ENCODE results near the gene PAK5. TPM values are rescaled to one million over a fixed set of nuclear protein-coding genes. Genes with fewer than 3 reads are reported as not detected.

PAK5 gene
- total and polyA plus RNA-seq, 9 of the 15 experiments (the other 6 are each of a cell fraction or from before 2014, with no cell fraction given): not detected

- POLR2A ChIA-PET: no interaction called here
- intact Hi-C loops (cut with micrococcal nuclease): no loop called here
These were observed 68.9 kb downstream of the PAK5 start for GRCh38 chr20:9769954-9770353.

GRCh38 chr20:9761476-9761875 lies 77.4 kb downstream of the PAK5 start:
- no peak for TF ChIP-seq DPF2 (IDR thresholded peaks at IDR 0.05)
- peak; percentile 56 for TF ChIP-seq RBM25 (IDR thresholded peaks at IDR 0.05; ENCODE audit: low read depth, low read length, severe bottlenecking)
- no peak for TF ChIP-seq ZNF146 (CRISPR knock-in tag; IDR thresholded peaks at IDR 0.05; ENCODE audit: unreplicated experiment)
- no peaks in the 10 kb centered on the region for H3K9me1 ChIP-seq (ENCODE audit: control insufficient read depth, insufficient read depth, low read length)
- no peak overlapping the region for H3K4me2 ChIP-seq (ENCODE audit: insufficient read depth, low read length)
- no peaks in the 10 kb centered on the region for H3K36me3 ChIP-seq (ENCODE audit: control insufficient read depth, insufficient read depth, low read length)
- H2AFZ ChIP-seq (ENCODE audit: low read depth, low read length): no peak overlapping the region
- in situ Hi-C loops (cut with MboI): no loop called here
- no peak for DNase-seq (ENCODE audit: extremely low read depth in 1 of 4, low spot score in 3 of 4)
- intact Hi-C loops (cut with micrococcal nuclease): no loop called here
- H3K79me2 ChIP-seq (ENCODE audit: control insufficient read depth, insufficient read depth, low read length): no peaks in the 10 kb centered on the region
- no peak for ATAC-seq
- ChIA-PET CTCF (ENCODE audit: low intra/inter-chr PET ratio) (no interaction called here), POLR2A (no interaction called here)
- no peak for FAIRE-seq
- no peak overlapping the region for H3K9ac ChIP-seq (ENCODE audit: insufficient read depth in 1 of 2, low read depth in 2 of 2, low read length in 2 of 2)
- BruUV-seq (replicated peaks): no TSS peak
- no peak overlapping the region for H3K27ac ChIP-seq (ENCODE audit: extremely low read depth, low read depth, low read length)
- H3K27me3 ChIP-seq (ENCODE audit: control insufficient read depth in 2 of 2, insufficient read depth in 2 of 2, low read length in 2 of 2): no peaks in the 10 kb centered on the region
- no peaks in the 10 kb centered on the region for H3K9me3 ChIP-seq (replicated peaks; ENCODE audit: control insufficient read depth, insufficient read depth, low read depth, low read length)
- no peak overlapping the region for H3K4me3 ChIP-seq
- H3K4me1 ChIP-seq (replicated peaks in 1 of 2; ENCODE audit: control insufficient read depth in 2 of 2, insufficient read depth in 2 of 2, low read length in 2 of 2): no peaks in the 10 kb centered on the region
- H4K20me1 ChIP-seq (replicated peaks; ENCODE audit: control insufficient read depth, insufficient read depth, low read length): no peaks in the 10 kb centered on the region
- WGBS (ENCODE audit: insufficient coverage, low coverage, missing lambda C conversion rate): 13% methylated on average over 1 of the region's 1 CpG

More at GRCh38 chr20:9769954-9770353, 68.9 kb downstream of the PAK5 start:
- no TSS peak for BruUV-seq (replicated peaks)
- WGBS (ENCODE audit: insufficient coverage, low coverage, missing lambda C conversion rate): 3% methylated on average over 5 of the region's 6 CpGs
- H3K9me3 ChIP-seq (replicated peaks; ENCODE audit: control insufficient read depth, insufficient read depth, low read depth, low read length): no peaks in the 10 kb centered on the region
- H3K36me3 ChIP-seq (ENCODE audit: control insufficient read depth, insufficient read depth, low read length): no peaks in the 10 kb centered on the region
- H3K27ac ChIP-seq (ENCODE audit: extremely low read depth, low read depth, low read length): no peak overlapping the region
- no peaks in the 10 kb centered on the region for H3K4me1 ChIP-seq (replicated peaks in 1 of 2; ENCODE audit: control insufficient read depth in 2 of 2, insufficient read depth in 2 of 2, low read length in 2 of 2)
- no peak overlapping the region for H3K9ac ChIP-seq (ENCODE audit: insufficient read depth in 1 of 2, low read depth in 2 of 2, low read length in 2 of 2)
- no peak for FAIRE-seq
- H3K79me2 ChIP-seq (ENCODE audit: control insufficient read depth, insufficient read depth, low read length): no peaks in the 10 kb centered on the region
- DNase-seq (ENCODE audit: extremely low read depth in 1 of 4, low spot score in 3 of 4): no peak
- no peak for ATAC-seq
- in situ Hi-C loops (cut with MboI): no loop called here
- TF ChIP-seq HOXB6 (CRISPR knock-in tag; IDR thresholded peaks at IDR 0.05; ENCODE audit: borderline replicate concordance) (no peak), NCOA1 (IDR thresholded peaks at IDR 0.05; ENCODE audit: low read depth) (no peak), NONO (IDR thresholded peaks at IDR 0.05; ENCODE audit: low read depth in 2 of 2, low read length in 1 of 2) (no peak), XRCC5 (IDR thresholded peaks at IDR 0.05; ENCODE audit: low read depth, low read length) (no peak), E2F1 (CRISPR knock-in tag; IDR thresholded peaks at IDR 0.05) (no peak)
- CTCF ChIA-PET (ENCODE audit: low intra/inter-chr PET ratio): no interaction called here
- H3K27me3 ChIP-seq (ENCODE audit: control insufficient read depth in 2 of 2, insufficient read depth in 2 of 2, low read length in 2 of 2): no peaks in the 10 kb centered on the region
- no peak overlapping the region for H3K4me3 ChIP-seq
- no peak overlapping the region for H2AFZ ChIP-seq (ENCODE audit: low read depth, low read length)
- H3K9me1 ChIP-seq (ENCODE audit: control insufficient read depth, insufficient read depth, low read length): no peaks in the 10 kb centered on the region
- H3K4me2 ChIP-seq (ENCODE audit: insufficient read depth, low read length): no peak overlapping the region
- H4K20me1 ChIP-seq (replicated peaks; ENCODE audit: control insufficient read depth, insufficient read depth, low read length): no peaks in the 10 kb centered on the region
